GM18951 (cell line): Measurements from ENCODE around the gene SMC4.
"Not testable (repeated sequence)": the region's sequence is repeated elsewhere in the genome, so short reads cannot be mapped to it uniquely, and the experiment has no call there.

Experiments
- POLR2A ChIP-seq: IDR thresholded peaks from 4 replicates; pipeline ENCODE4 v1.6.1; 2011; ENCODE audit warnings: mild to moderate bottlenecking; ENCODE audit not compliant: insufficient read length, insufficient read depth; ENCODE audit errors: extremely low read depth
- in situ Hi-C: fragments of 300-500 bp; cut with MboI; formaldehyde crosslinking; loops from one replicate; pipeline ENCODE4 v1.12.0; 2022; ENCODE audit warnings: low sequenced_read_pairs, mixed read lengths, inconsistent platforms; ENCODE audit not compliant: unreplicated experiment

SMC4 gene

GRCh38 chr3:160399125-160400029 lies at the start of gene SMC4, which contains the start of gene IFT80:
TSS of gene SMC4 (plus strand) at chr3:160399650. CDS start at chr3:160400827, 1,177 bp downstream.
TSS of gene IFT80 (minus strand) at chr3:160399225. CDS start at chr3:160384600, 14,625 bp downstream.
- TF ChIP-seq POLR2A = peak; percentile 80
- in situ Hi-C loops = no loop called here

- TF ChIP-seq POLR2A = no peak
- in situ Hi-C loops = no loop called here
Observed at GRCh38 chr3:160355826-160356225, 43.6 kb upstream of the SMC4 start.

DNA sequence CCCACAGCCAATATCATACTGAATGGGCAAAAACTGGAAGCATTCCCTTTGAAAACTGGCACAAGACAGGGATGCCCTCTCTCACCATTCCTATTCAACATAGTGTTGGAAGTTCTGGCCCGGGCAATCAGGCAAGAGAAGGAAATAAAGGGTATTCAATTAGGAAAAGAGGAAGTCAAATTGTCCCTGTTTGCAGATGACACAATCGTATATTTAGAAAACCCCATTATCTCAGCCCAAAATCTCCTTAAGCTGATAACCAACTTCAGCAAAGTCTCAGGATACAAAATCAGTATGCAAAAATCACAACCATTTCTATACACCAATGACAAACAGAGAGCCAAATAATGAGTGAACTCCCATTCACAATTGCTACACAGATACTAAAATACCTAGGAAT lies 36.6 kb upstream of the SMC4 start:
- in situ Hi-C loops = not testable (repeated sequence)

DNA sequence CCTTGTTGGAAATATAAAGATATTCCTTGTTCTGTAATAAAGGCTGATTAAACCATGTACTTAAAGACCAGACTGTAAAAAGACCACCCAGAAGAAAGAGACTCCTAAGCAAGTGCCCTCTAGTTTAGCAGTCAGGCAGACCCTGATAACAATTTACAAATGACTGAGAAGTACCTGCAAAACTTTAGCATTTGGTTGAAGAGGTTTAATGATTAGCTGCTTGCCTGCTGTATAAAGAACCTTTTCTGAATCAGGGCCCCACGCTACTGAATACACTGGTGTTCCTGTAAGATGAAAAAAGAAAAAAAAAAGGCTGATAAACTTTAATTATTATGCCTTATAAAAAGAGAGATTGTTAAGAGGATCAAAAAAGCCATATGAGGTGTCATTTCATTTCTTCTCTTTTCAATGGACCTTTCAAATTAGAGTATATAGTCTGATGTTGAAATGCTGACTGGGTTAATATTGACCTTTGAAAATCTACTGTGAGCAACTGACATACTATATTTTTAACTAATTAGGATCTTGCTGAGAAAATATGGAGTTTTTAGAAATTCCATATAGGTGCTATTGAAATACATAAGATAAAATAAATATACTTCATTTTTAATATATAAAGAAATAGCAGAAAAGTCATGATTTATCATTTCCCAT lies 33.5 kb upstream of the SMC4 start:
- in situ Hi-C loops = no loop called here
- TF ChIP-seq POLR2A = no peak

- TF ChIP-seq POLR2A = no peak
- in situ Hi-C loops = no loop called here
Observed at GRCh38 chr3:160368804-160369203, 30.6 kb upstream of the SMC4 start.

DNA sequence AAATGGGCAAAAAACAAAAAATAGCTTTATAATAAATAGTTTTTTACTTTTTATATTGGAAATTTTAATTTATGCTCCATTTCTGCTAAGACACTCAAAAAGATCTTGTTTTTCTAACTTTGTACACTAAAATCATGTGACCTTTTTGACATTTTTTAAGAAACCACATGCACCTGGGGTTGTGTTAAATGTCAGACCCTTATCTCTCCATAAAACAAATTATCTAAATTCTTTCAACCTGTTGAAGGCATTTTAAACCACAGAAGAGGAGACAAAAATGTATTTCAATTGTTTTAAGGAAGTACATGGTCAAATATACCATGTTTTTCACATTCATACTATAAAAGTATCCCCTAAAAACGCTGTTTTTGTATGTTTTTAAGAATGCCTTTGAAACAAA lies 29.7 kb upstream of the SMC4 start:
- in situ Hi-C loops = no loop called here
- TF ChIP-seq POLR2A = no peak

DNA sequence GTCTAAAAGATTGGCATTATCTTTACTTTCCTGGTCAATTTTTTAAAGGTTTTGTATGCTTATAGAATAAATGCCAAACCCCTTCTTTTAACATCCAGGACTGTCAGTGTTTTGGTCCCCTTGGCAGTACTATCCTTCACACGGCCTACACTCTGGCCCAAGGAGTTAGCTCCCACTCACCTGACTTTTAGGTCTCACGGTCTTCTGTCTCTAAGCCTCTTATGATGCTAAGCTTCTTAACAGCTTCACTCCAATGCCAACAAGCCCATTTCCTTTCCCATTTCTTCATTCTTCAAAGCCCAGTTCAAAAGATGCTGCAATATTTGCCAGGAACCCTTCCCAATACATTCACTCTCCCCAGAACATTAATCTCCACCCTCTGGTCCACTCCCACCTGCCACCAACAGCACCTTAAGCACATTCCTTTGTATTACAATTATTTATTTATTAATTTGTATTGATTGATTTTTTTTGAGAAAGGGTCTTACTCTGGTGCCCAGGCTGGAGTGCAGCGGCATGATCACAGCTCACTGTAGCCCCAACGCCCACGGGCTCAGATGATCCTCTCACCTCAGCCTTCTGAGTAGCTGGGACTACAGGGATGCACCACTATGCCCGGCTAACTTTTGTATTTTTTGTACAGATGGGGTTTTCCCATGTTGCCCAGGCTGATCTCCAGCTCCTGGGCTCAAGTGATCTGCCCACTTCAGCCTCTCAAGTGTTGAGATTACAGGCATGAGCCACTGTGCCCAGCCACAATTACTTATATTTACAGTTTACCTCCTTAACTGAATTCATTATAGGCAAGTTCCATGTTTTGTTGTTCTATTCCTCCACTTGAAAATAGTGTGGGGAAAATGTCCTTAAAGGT lies 28.2 kb upstream of the SMC4 start:
- in situ Hi-C loops = no loop called here
- no peak for TF ChIP-seq POLR2A

DNA sequence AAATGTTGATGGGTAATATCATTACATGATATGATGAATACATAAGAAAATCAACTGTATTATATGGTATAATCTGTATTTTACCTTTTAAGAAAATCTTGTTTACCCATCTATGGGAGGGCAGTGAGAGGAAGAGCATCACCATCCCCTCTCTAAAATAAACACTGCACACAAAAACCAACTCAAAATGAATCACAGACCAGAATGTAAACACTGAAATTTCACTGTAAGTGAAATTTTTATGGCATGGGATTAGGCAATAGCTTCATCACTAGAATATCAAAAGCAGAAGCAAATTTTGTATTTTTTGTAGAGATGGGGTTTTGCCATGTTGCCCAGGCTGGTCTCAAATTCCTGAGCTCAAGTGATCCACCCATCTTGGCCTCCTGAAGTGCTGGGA lies 26.7 kb upstream of the SMC4 start:
- in situ Hi-C loops = no loop called here
- no peak for TF ChIP-seq POLR2A

GRCh38 chr3:160373655-160374054 lies 25.8 kb upstream of the SMC4 start:
- no peak for TF ChIP-seq POLR2A
- in situ Hi-C loops = no loop called here

DNA sequence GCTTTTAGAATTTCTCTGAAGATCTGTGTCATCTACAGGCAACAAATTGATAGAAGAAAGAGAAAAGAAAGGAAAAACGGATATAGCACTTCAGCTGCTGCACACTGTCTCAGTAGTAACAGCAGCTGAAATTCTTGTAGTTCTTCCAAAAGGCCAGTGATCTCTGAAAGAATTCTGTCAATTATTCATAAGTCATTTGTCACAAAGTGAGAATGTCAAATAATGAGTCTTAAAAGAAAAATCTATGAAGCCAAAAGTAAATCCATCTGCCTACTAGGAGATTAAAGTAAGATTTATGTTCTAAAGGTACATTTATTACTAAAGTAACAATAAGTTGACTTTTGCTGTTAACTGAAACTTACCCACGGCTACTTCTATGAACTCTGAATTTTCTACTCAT lies 25.0 kb upstream of the SMC4 start:
- no peak for TF ChIP-seq POLR2A
- in situ Hi-C loops = no loop called here

- in situ Hi-C loops = no loop called here
- TF ChIP-seq POLR2A = no peak
Observed at GRCh38 chr3:160374925-160375324, 24.5 kb upstream of the SMC4 start.

DNA sequence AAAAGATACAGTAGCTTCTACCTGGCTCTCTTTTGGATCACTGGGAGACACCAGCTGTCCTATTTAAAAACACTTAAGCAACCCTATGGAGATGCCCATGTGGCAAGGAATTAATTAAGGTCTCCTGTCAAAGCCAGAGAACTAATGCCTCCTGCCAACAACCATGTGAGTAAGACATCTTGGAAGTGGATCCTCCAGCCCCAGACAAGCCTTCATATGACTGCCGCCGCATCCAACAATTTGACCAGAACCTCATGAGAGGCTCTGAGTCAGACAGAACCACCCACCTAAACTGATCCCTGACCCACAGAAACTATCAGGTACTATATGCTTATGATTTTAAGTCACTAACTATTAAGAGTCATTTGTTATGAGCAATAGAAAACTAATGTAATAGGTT lies 22.8 kb upstream of the SMC4 start:
- TF ChIP-seq POLR2A = no peak

More for the DNA sequence above, 22.8 kb upstream of the SMC4 start:
- in situ Hi-C loops = no loop called here
